Vagina (tissue), 2 donors: ENCODE results near the gene CBR1. TPM values are rescaled to one million over a fixed set of nuclear protein-coding genes. Genes with fewer than 3 reads are reported as not detected.

ENCODE experiments used
- DNase-seq, 2 donors: peaks; one replicate each; pipeline ENCODE4 v3.0.0-alpha.2; 2017; ENCODE audit errors: extremely low spot score in 2 of 2
- H3K27ac ChIP-seq: fragments of 200-600 bp; sonication (generic); one replicate; pipeline ENCODE4 v1.5.1; 2019
- H3K27me3 ChIP-seq: fragments of 200-600 bp; sonication (generic); one replicate; pipeline ENCODE4 v1.5.1; 2019
- H3K36me3 ChIP-seq, 2 donors: fragments of 200-600 bp; sonication (generic); one replicate each; pipeline ENCODE4 v1.5.1; 2017 to 2019
- H3K4me1 ChIP-seq: fragments of 200-600 bp; sonication (generic); one replicate; pipeline ENCODE4 v1.5.1; 2019
- H3K4me3 ChIP-seq, 2 donors: fragments of 200-600 bp; sonication (generic); 1 replicate in 1 of 2; 2 replicates in 1 of 2; pipeline ENCODE4 v1.5.1; 2016 to 2019
- H3K9me3 ChIP-seq: fragments of 200-600 bp; sonication (generic); one replicate; pipeline ENCODE4 v1.5.1; 2019
- CTCF ChIP-seq, 3 experiments: fragments of 450-650 bp in 2 of 3; fragments of 200-600 bp in 1 of 3; sonication (generic) in 1 of 3; IDR thresholded peaks; one replicate each; pipeline ENCODE4 v1.5.1; 2017 to 2019; ENCODE audit warnings: antibody characterized with exemption in 3 of 3, mild to moderate bottlenecking in 2 of 3, moderate library complexity in 2 of 3
- POLR2A ChIP-seq, 2 donors: fragments of 450-650 bp; IDR thresholded peaks; one replicate each; pipeline ENCODE4 v1.6.1; 2017; ENCODE audit warnings: antibody characterized with exemption in 2 of 2, mild to moderate bottlenecking in 2 of 2, moderate library complexity in 2 of 2
- POLR2AphosphoS5 ChIP-seq, 2 donors: sonication (generic); formaldehyde crosslinking; IDR thresholded peaks; one replicate each; pipeline ENCODE4 v1.9.0; 2017; ENCODE audit warnings: antibody characterized with exemption in 2 of 2, mild to moderate bottlenecking in 2 of 2, low read depth in 1 of 2; ENCODE audit not compliant: insufficient read depth in 1 of 2
- intact Hi-C: fragments of 100-400 bp; cut with DNase I; formaldehyde crosslinking; loops from one replicate; pipeline ENCODE4 v1.15.1; 2023
- total RNA-seq: library from RNA; depleted of rRNA; stranded (reverse); fragments of >200 nt; gene quantifications from one replicate; pipeline ENCODE4 v1.2.3, GENCODE V29; 2016

The CBR1 gene
- total RNA-seq, 1 donor from 2014 or later, result 369 TPM

GRCh38 chr21:36087362-36088138, 17.7 kb downstream of the CBR1 start:
- TF ChIP-seq POLR2A (IDR thresholded peaks at IDR 0.05) (no peak), CTCF (IDR thresholded peaks at IDR 0.05) (no peak), POLR2AphosphoS5 (IDR thresholded peaks at IDR 0.05; ENCODE audit: insufficient read depth in 1 of 2, low read depth in 1 of 2) (no peak)
- Histone ChIP-seq H3K27ac (no peak overlapping the region), H3K4me1 (no peaks in the 10 kb centered on the region), H3K9me3 (no peaks in the 10 kb centered on the region), H3K36me3 (no peaks in the 10 kb centered on the region), H3K4me3 (no peak overlapping the region), H3K27me3 (no peaks in the 10 kb centered on the region)
- intact Hi-C loops, result no loop called here
- DNase-seq, result no peak

- no peaks in the 10 kb centered on the region for H3K27me3 ChIP-seq
- DNase-seq, result no peak
- intact Hi-C loops, result no loop called here
- H3K9me3 ChIP-seq, result no peaks in the 10 kb centered on the region
- H3K4me1 ChIP-seq, result no peaks in the 10 kb centered on the region
- no peaks in the 10 kb centered on the region for H3K36me3 ChIP-seq
- H3K4me3 ChIP-seq, result no peak overlapping the region
- no peak overlapping the region for H3K27ac ChIP-seq
- TF ChIP-seq POLR2AphosphoS5 (IDR thresholded peaks at IDR 0.05; ENCODE audit: insufficient read depth in 1 of 2, low read depth in 1 of 2), result no peak
- no peak for TF ChIP-seq CTCF (IDR thresholded peaks at IDR 0.05)
- TF ChIP-seq POLR2A (IDR thresholded peaks at IDR 0.05), result no peak
Measured at GRCh38 chr21:36089946-36090345, 20.1 kb downstream of the CBR1 start.

GRCh38 chr21:36092681-36093080, 22.9 kb downstream of the CBR1 start:
- Histone ChIP-seq H3K27ac (no peak overlapping the region), H3K9me3 (no peaks in the 10 kb centered on the region), H3K27me3 (no peaks in the 10 kb centered on the region), H3K4me3 (no peak overlapping the region), H3K36me3 (no peaks in the 10 kb centered on the region), H3K4me1 (peaks cover 9% of the 10 kb centered on the region)
- no peak for DNase-seq
- TF ChIP-seq POLR2A (IDR thresholded peaks at IDR 0.05) (no peak), CTCF (IDR thresholded peaks at IDR 0.05) (no peak), POLR2AphosphoS5 (IDR thresholded peaks at IDR 0.05; ENCODE audit: insufficient read depth in 1 of 2, low read depth in 1 of 2) (no peak)
- intact Hi-C loops, result no loop called here

GRCh38 chr21:36093512-36093911, 23.7 kb downstream of the CBR1 start:
- Histone ChIP-seq H3K4me3 (no peak overlapping the region), H3K4me1 (peaks cover 9% of the 10 kb centered on the region), H3K27ac (no peak overlapping the region), H3K36me3 (no peaks in the 10 kb centered on the region), H3K9me3 (no peaks in the 10 kb centered on the region), H3K27me3 (no peaks in the 10 kb centered on the region)
- DNase-seq, result no peak
- intact Hi-C loops, result no loop called here
- TF ChIP-seq POLR2AphosphoS5 (IDR thresholded peaks at IDR 0.05; ENCODE audit: insufficient read depth in 1 of 2, low read depth in 1 of 2), result no peak

- TF ChIP-seq POLR2AphosphoS5 (IDR thresholded peaks at IDR 0.05; ENCODE audit: insufficient read depth in 1 of 2, low read depth in 1 of 2) (no peak), CTCF (IDR thresholded peaks at IDR 0.05) (no peak), POLR2A (IDR thresholded peaks at IDR 0.05) (no peak)
- H3K36me3 ChIP-seq, result no peaks in the 10 kb centered on the region
- H3K9me3 ChIP-seq, result no peaks in the 10 kb centered on the region
- intact Hi-C loops, result no loop called here
- no peaks in the 10 kb centered on the region for H3K27me3 ChIP-seq
- H3K27ac ChIP-seq, result no peak overlapping the region
- DNase-seq, result no peak
- peaks cover 9% of the 10 kb centered on the region for H3K4me1 ChIP-seq
- no peak overlapping the region for H3K4me3 ChIP-seq
Measured at GRCh38 chr21:36096398-36097290, 26.8 kb downstream of the CBR1 start.
